Memory B cell (primary cell): ENCODE data around the gene MAEA.
A peak's percentile ranks its signal among the peaks of the same experiment; 100 is the strongest.
"Not testable (repeated sequence)": the region's sequence is repeated elsewhere in the genome, so short reads cannot be mapped to it uniquely, and the experiment has no call there.

Source experiments
- ATAC-seq: fragments of 150-1000 bp; cut with Tn5 transposase; 2 replicates; pipeline ENCODE4 v1.10.0; 2021; ENCODE audit warnings: low read depth, mild to moderate bottlenecking, moderate library complexity
- DNase-seq, 2 donors: peaks; one replicate each; pipeline ENCODE4 v3.0.0; 2022; ENCODE audit warnings: low spot score in 2 of 2
- H3K27ac Mint-ChIP-seq: one replicate; pipeline ENCODE4 v1.8.0; 2022; ENCODE audit warnings: mild to moderate bottlenecking, moderate library complexity, mixed read lengths
- H3K27me3 Mint-ChIP-seq: one replicate; pipeline ENCODE4 v1.8.0; 2022; ENCODE audit warnings: mixed read lengths
- H3K36me3 Mint-ChIP-seq: one replicate; pipeline ENCODE4 v1.8.0; 2022; ENCODE audit warnings: mild to moderate bottlenecking, mixed read lengths
- H3K4me1 Mint-ChIP-seq: one replicate; pipeline ENCODE4 v1.8.0; 2022; ENCODE audit warnings: mixed read lengths
- H3K4me3 Mint-ChIP-seq: one replicate; pipeline ENCODE4 v1.8.0; 2022; ENCODE audit warnings: mild to moderate bottlenecking, moderate library complexity, mixed read lengths
- H3K9me3 Mint-ChIP-seq: one replicate; pipeline ENCODE4 v1.8.0; 2022; ENCODE audit warnings: mixed read lengths

Gene MAEA

GRCh38 chr4:1283711-1284110 lies 6.0 kb upstream of the MAEA start:
- peaks cover 10% of the 10 kb centered on the region for H3K36me3 Mint-ChIP-seq
- H3K4me1 Mint-ChIP-seq: peaks cover 3% of the 10 kb centered on the region
- peaks cover 4% of the 10 kb centered on the region for H3K9me3 Mint-ChIP-seq
- no peak overlapping the region for H3K4me3 Mint-ChIP-seq
- no peaks in the 10 kb centered on the region for H3K27me3 Mint-ChIP-seq
- DNase-seq (no peak), ATAC-seq (no peak)
- H3K27ac Mint-ChIP-seq: no peak overlapping the region

GRCh38 chr4:1285151-1285789 lies 4.4 kb upstream of the MAEA start:
- DNase-seq (no peak), ATAC-seq (no peak)
- no peak overlapping the region for H3K27ac Mint-ChIP-seq
- H3K4me1 Mint-ChIP-seq: peaks cover 3% of the 10 kb centered on the region
- H3K4me3 Mint-ChIP-seq: no peak overlapping the region
- H3K36me3 Mint-ChIP-seq: peaks cover 3% of the 10 kb centered on the region
- H3K9me3 Mint-ChIP-seq: peaks cover 4% of the 10 kb centered on the region
- H3K27me3 Mint-ChIP-seq: no peaks in the 10 kb centered on the region

GRCh38 chr4:1285790-1286553 lies 3.7 kb upstream of the MAEA start:
- Mint-ChIP-seq H3K4me3 (no peak overlapping the region), H3K27ac (no peak overlapping the region), H3K36me3 (peaks cover 3% of the 10 kb centered on the region), H3K27me3 (no peaks in the 10 kb centered on the region), H3K4me1 (peaks cover 10% of the 10 kb centered on the region), H3K9me3 (peaks cover 4% of the 10 kb centered on the region)
- ATAC-seq (no peak), DNase-seq (no peak)

DNA sequence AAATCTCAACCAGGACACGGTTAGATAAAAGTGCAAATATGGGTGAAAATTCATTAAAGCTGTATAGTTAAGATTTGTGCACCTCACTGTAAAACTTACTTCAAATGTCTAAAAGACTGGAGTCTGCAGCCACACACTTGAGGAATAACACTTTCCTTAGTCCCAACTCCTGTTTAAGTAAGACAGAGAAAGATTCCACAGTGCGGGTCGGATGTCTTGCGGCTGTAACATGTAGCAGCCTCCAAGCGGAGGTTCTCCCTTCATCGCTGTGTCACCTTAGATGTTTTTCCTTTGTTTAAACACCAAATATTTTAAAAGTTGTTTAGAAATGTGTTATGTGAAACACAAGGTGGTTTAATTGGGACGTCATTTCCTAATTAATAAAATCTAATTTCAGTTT lies 905 bp upstream of the MAEA start:
- Mint-ChIP-seq H3K4me1 (peaks cover 28% of the 10 kb centered on the region), H3K27ac (peak overlapping the region; percentile 90), H3K27me3 (no peaks in the 10 kb centered on the region), H3K9me3 (peaks cover 4% of the 10 kb centered on the region), H3K36me3 (peaks cover 4% of the 10 kb centered on the region), H3K4me3 (peak overlapping the region; percentile 89)
- ATAC-seq (no peak), DNase-seq (no peak)

DNA sequence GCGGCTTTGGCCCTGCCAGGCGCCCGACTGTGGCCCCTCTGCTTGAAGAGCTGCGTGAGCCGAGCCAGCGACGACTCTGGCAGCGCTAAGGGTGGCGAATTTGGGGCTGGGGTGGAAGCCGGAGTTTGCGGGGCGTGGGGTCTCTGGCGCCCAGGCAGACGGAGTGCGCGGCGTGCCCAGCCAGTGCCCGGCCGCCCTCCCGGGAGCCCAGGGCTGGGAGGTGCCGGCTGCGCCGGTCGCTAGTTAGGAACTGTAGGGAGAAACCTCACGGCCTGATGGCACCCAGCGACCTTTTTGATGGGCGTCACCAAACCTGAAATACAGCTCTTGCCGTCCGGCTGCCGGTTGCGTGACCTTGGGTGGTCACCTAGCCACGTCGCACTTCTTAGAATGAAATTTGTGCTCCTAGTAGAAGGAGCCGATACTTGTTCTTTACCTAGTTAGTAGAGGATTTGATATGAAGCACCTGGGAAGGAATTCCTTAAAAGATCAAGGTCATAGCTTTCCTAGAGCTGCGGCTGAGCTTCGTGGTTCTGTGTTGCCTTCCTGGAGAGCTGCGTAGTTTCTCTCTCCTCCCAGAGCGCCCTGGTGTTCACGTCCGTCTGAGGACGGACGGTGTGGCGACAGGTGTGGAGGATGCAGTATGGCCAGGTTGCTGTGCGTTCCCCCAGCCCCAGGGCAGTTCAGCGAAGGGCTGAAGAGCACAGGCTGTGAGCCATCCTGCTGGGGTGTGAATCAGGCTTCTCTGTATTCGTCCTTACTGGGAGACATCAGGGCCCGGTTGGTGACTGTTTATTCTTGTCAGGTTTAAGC lies 680 bp downstream of the MAEA start:
- Mint-ChIP-seq H3K36me3 (peaks cover 4% of the 10 kb centered on the region), H3K27ac (peak overlapping the region; percentile 90), H3K4me3 (peak overlapping the region; percentile 89), H3K4me1 (peaks cover 32% of the 10 kb centered on the region), H3K9me3 (peaks cover 4% of the 10 kb centered on the region), H3K27me3 (no peaks in the 10 kb centered on the region)
- no peak for DNase-seq
- no peak for ATAC-seq

GRCh38 chr4:1291091-1291490 lies 1.4 kb downstream of the MAEA start:
- H3K27ac Mint-ChIP-seq: peak overlapping the region; percentile 90
- peak overlapping the region; percentile 89 for H3K4me3 Mint-ChIP-seq
- no peaks in the 10 kb centered on the region for H3K27me3 Mint-ChIP-seq
- no peak for DNase-seq
- peaks cover 4% of the 10 kb centered on the region for H3K9me3 Mint-ChIP-seq
- H3K4me1 Mint-ChIP-seq: peaks cover 34% of the 10 kb centered on the region
- no peak for ATAC-seq
- peaks cover 4% of the 10 kb centered on the region for H3K36me3 Mint-ChIP-seq

DNA sequence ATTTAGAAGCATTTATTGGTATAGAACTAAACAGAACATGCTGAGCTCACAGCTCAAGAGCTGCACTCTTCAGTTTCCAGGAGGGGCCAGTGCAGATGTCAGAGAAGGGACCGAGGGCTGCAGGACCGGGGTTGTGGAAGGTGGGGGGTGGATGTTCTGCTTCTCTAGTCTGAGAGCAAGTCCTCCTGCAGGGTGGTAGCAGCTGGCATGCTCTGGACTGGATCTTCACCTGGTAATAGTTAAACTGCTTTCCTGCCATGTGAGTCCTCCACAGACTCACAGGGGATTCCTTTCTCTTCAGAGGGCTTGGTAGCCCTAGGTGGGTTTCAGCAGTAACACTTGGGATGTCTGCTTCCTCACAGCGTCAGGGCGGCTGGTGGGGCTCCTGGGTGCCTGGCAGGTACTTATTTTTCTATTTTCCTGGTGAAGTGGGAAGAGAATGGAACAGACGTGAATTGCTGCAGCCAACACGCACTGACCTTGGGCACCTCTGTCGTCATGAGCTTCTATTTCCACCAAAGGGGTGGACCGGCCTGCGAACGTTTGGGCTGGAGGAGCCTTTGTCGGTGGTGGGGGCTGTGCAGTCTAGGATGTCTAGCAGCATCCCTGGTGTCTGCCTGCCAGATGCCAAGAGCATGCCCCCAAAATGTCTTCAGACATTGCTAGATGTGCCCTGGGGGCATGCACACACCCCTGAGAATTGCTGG lies 2.5 kb downstream of the MAEA start:
- ATAC-seq (no peak), DNase-seq (no peak)
- Mint-ChIP-seq H3K27me3 (no peaks in the 10 kb centered on the region), H3K36me3 (peaks cover 8% of the 10 kb centered on the region), H3K4me3 (peak overlapping the region; percentile 89), H3K27ac (peak overlapping the region; percentile 90), H3K9me3 (no peaks in the 10 kb centered on the region), H3K4me1 (peaks cover 41% of the 10 kb centered on the region)

DNA sequence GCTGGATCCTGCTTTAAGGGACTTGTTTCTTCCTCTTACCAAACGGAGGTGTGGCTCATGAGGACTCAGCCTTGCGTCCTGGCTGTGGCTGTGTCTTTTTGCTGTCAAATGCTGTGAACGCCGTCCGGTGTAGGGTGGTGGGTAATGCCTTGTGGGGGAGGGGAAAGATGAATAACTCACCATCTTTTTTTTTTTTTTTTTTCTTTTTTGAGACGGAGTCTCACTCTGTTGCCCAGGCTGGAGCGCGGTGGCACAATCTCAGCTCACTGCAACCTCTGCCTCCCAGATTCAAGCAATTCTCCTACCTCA lies 3.0 kb downstream of the MAEA start:
- H3K4me3 Mint-ChIP-seq, DNase-seq, H3K9me3 Mint-ChIP-seq, H3K27me3 Mint-ChIP-seq, ATAC-seq: not testable (repeated sequence)
- Mint-ChIP-seq H3K27ac (peak overlapping the region; percentile 90), H3K4me1 (peaks cover 44% of the 10 kb centered on the region), H3K36me3 (peaks cover 11% of the 10 kb centered on the region)

GRCh38 chr4:1293531-1293941 lies 3.8 kb downstream of the MAEA start:
- peak in 1 of 2 donors; percentile 28 for DNase-seq
- Mint-ChIP-seq H3K9me3 (no peaks in the 10 kb centered on the region), H3K27me3 (no peaks in the 10 kb centered on the region), H3K4me3 (peak overlapping the region; percentile 51), H3K36me3 (peaks cover 16% of the 10 kb centered on the region), H3K27ac (peak overlapping the region; percentile 87), H3K4me1 (peaks cover 47% of the 10 kb centered on the region)
- peak; percentile 22 for ATAC-seq

GRCh38 chr4:1293991-1294390 lies 4.3 kb downstream of the MAEA start:
- no peaks in the 10 kb centered on the region for H3K27me3 Mint-ChIP-seq
- H3K27ac Mint-ChIP-seq: peak overlapping the region; percentile 87
- peaks cover 47% of the 10 kb centered on the region for H3K4me1 Mint-ChIP-seq
- peaks cover 17% of the 10 kb centered on the region for H3K36me3 Mint-ChIP-seq
- ATAC-seq: no peak
- peak overlapping the region; percentile 51 for H3K4me3 Mint-ChIP-seq
- no peak for DNase-seq
- no peaks in the 10 kb centered on the region for H3K9me3 Mint-ChIP-seq

DNA sequence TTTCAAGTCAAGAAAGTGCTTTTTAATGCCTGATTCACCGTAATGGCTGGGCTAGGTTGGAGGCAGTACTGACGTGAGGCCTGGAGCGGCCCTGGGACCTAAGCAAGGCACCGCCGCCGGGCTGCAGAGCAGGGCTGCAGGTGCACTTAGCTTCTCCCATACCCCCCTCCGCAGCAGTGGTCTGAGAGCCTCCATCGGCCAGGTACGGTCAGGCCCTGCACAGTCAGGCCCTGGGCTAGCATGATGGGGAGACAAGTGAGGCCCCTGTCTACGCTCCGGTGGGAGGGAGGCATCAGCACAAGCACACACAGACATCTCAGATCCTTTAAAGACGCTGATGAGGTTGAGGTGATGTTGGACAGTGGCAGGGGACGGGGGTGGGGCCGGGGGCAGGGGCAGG lies 4.7 kb downstream of the MAEA start:
- no peaks in the 10 kb centered on the region for H3K9me3 Mint-ChIP-seq
- H3K36me3 Mint-ChIP-seq: peaks cover 21% of the 10 kb centered on the region
- no peak for ATAC-seq
- no peak overlapping the region for H3K27ac Mint-ChIP-seq
- H3K4me3 Mint-ChIP-seq: no peak overlapping the region
- H3K4me1 Mint-ChIP-seq: peaks cover 52% of the 10 kb centered on the region
- DNase-seq: no peak
- H3K27me3 Mint-ChIP-seq: no peaks in the 10 kb centered on the region

DNA sequence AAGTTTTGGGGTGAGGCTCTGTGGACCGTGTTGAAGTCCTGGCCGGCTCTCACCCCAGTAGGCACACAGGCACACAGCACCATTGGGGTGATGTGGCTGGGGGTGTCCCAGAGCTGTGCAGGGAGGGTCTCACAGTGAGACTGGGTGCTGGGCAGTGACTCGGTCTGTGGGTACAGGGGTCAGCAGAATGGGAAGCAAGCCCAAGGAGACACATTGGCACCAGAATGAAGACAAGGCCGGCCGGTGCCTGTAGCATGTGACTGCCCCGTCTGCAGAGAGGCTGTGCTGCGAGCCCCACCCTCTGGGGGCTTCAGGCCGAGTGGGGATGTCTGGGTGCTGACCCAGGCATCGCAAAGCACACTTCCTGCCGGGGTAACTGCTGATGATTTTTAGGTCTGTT lies 5.2 kb downstream of the MAEA start:
- ATAC-seq: no peak
- H3K4me3 Mint-ChIP-seq: peak overlapping the region; percentile 21
- H3K36me3 Mint-ChIP-seq: peaks cover 24% of the 10 kb centered on the region
- H3K27me3 Mint-ChIP-seq: no peaks in the 10 kb centered on the region
- H3K4me1 Mint-ChIP-seq: peaks cover 55% of the 10 kb centered on the region
- no peak for DNase-seq
- H3K9me3 Mint-ChIP-seq: no peaks in the 10 kb centered on the region
- H3K27ac Mint-ChIP-seq: no peak overlapping the region

- Mint-ChIP-seq H3K9me3 (no peaks in the 10 kb centered on the region), H3K4me1 (peaks cover 54% of the 10 kb centered on the region), H3K27me3 (no peaks in the 10 kb centered on the region), H3K4me3 (no peak overlapping the region), H3K27ac (no peak overlapping the region), H3K36me3 (peaks cover 26% of the 10 kb centered on the region)
- DNase-seq (no peak), ATAC-seq (no peak)
Measured at GRCh38 chr4:1295405-1296055, 5.8 kb downstream of the MAEA start.
